ENCODE measurements around the gene DENND6A. TPM values are rescaled to one million over a fixed set of nuclear protein-coding genes. Genes with fewer than 3 reads are reported as not detected.

The DENND6A gene
- total RNA-seq, 4 donors from 2014 or later = 17.4 to 26.9 (median 18.8) TPM

DNA sequence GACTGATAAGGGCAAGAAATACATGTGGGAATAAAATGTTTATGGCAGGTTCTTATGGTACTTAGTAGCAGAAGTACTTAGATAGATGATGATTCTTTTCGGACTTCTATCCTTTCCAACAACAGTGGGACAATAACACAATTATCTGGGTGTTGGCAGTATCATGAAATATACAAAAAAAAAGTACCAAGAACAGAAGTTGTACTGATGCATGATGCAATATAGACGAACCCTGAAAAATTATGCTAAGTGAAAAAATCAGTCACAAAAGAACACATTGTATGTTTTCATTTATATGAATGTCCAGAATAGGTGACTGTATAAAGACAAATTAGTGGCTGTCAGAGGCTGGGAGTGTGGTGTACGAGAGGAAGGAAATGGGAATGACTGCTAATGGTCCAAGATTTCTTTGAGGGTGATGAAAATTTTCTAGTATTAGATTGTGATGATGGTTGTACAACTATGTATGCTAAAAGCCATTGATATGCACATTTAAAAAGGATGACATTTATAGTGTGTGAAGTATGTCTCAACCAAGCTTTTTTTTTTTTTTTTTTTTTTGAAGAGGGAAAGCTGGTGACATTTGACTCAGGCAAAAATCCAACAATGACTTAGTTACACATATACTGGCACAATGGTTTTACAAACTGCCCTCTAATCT is 116.8 kb downstream of the DENND6A start:
- H3K36me3 ChIP-seq = peaks cover 88% of the 10 kb centered on the region
- WGBS = 75% methylated on average over 3 of the region's 3 CpGs

More for the DNA sequence above, 116.8 kb downstream of the DENND6A start:
- Histone ChIP-seq H3K9me3 (no peaks in the 10 kb centered on the region), H3K4me1 (no peaks in the 10 kb centered on the region), H3K4me3 (no peak overlapping the region), H3K27ac (no peak overlapping the region), H3K27me3 (no peaks in the 10 kb centered on the region)
- no peak for DNase-seq (ENCODE audit: low spot score in 2 of 2)
- TF ChIP-seq, protein P1, sequence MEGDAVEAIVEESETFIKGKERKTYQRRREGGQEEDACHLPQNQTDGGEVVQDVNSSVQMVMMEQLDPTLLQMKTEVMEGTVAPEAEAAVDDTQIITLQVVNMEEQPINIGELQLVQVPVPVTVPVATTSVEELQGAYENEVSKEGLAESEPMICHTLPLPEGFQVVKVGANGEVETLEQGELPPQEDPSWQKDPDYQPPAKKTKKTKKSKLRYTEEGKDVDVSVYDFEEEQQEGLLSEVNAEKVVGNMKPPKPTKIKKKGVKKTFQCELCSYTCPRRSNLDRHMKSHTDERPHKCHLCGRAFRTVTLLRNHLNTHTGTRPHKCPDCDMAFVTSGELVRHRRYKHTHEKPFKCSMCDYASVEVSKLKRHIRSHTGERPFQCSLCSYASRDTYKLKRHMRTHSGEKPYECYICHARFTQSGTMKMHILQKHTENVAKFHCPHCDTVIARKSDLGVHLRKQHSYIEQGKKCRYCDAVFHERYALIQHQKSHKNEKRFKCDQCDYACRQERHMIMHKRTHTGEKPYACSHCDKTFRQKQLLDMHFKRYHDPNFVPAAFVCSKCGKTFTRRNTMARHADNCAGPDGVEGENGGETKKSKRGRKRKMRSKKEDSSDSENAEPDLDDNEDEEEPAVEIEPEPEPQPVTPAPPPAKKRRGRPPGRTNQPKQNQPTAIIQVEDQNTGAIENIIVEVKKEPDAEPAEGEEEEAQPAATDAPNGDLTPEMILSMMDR (IDR thresholded peaks at IDR 0.05) = no peak
- TF ChIP-seq POLR2AphosphoS5 (IDR thresholded peaks at IDR 0.05) = no peak
- TF ChIP-seq POLR2A (IDR thresholded peaks at IDR 0.05) = no peak
- no peak for TF ChIP-seq EP300 (IDR thresholded peaks at IDR 0.05)

Other genes starting within 250 kb of the DENND6A start
- gene DNAH12, start 148.7 kb downstream of the DENND6A start, total RNA-seq = under 1 TPM in 1 of 4 donors, not detected in 3; 0.73 TPM
- gene PDE12, start 136.8 kb downstream of the DENND6A start, total RNA-seq = 10 to 100 TPM; 19.6 to 28.7 (median 25.0) TPM
- gene ARF4, start 95.7 kb downstream of the DENND6A start, total RNA-seq = 10 to 100 TPM; 50.9 to 72.1 (median 63.4) TPM
- 10 to 100 TPM; 49.4 to 89.1 (median 61.3) TPM for gene SLMAP, start 63.2 kb upstream of the DENND6A start, total RNA-seq